IPS-NIHi7 (cell line): Measurements from ENCODE around the gene KIRREL3.

Source experiments
- DNase-seq: peaks from one replicate; pipeline ENCODE4 v3.0.0; 2012; ENCODE audit warnings: mixed read lengths; ENCODE audit errors: extremely low spot score

Gene KIRREL3

GRCh38 chr11:126830216-126830806, 170.3 kb downstream of the KIRREL3 start:
- no peak for DNase-seq

GRCh38 chr11:126829716-126830115, 170.9 kb downstream of the KIRREL3 start:
- no peak for DNase-seq

GRCh38 chr11:126824035-126824607, 176.4 kb downstream of the KIRREL3 start:
- peak; percentile 39 for DNase-seq

GRCh38 chr11:126823274-126823673, 177.3 kb downstream of the KIRREL3 start:
- no peak for DNase-seq

GRCh38 chr11:126821827-126822226, 178.7 kb downstream of the KIRREL3 start:
- DNase-seq, result no peak

GRCh38 chr11:126819194-126819593, 181.4 kb downstream of the KIRREL3 start:
- no peak for DNase-seq

GRCh38 chr11:126817523-126818450, 182.8 kb downstream of the KIRREL3 start:
- DNase-seq, result no peak

GRCh38 chr11:126817096-126817495, 183.5 kb downstream of the KIRREL3 start:
- no peak for DNase-seq

GRCh38 chr11:126816645-126817044, 183.9 kb downstream of the KIRREL3 start:
- DNase-seq, result no peak

GRCh38 chr11:126815111-126815510, 185.5 kb downstream of the KIRREL3 start:
- no peak for DNase-seq

- no peak for DNase-seq
Observed at GRCh38 chr11:126810776-126811175, 189.8 kb downstream of the KIRREL3 start.

- no peak for DNase-seq
Observed at GRCh38 chr11:126809514-126810289, 190.9 kb downstream of the KIRREL3 start.

- DNase-seq, result no peak
Observed at GRCh38 chr11:126808836-126809235, 191.7 kb downstream of the KIRREL3 start.

GRCh38 chr11:126808296-126808695, 192.3 kb downstream of the KIRREL3 start:
- DNase-seq, result no peak

- no peak for DNase-seq
Observed at GRCh38 chr11:126805870-126806269, 194.7 kb downstream of the KIRREL3 start.

GRCh38 chr11:126804363-126804762, 196.2 kb downstream of the KIRREL3 start:
- DNase-seq, result no peak

GRCh38 chr11:126800009-126800408, 200.6 kb downstream of the KIRREL3 start:
- DNase-seq, result no peak

- DNase-seq, result no peak
Observed at GRCh38 chr11:126797457-126798169, 203.0 kb downstream of the KIRREL3 start.

- DNase-seq, result no peak
Observed at GRCh38 chr11:126793596-126793995, 207.0 kb downstream of the KIRREL3 start.

GRCh38 chr11:126791991-126792390, 208.6 kb downstream of the KIRREL3 start:
- DNase-seq, result no peak

- DNase-seq, result peak; percentile 82
Observed at GRCh38 chr11:126791446-126791845, 209.1 kb downstream of the KIRREL3 start.
